Colonic mucosa (tissue), 4 donors: ENCODE data around the gene PSMG3. TPM values are rescaled to one million over a fixed set of nuclear protein-coding genes. Genes with fewer than 3 reads are reported as not detected.
"Not testable (repeated sequence)": the region's sequence is repeated elsewhere in the genome, so short reads cannot be mapped to it uniquely, and the experiment has no call there.

Experiments used
- DNase-seq: peaks from one replicate; pipeline ENCODE4 v3.0.0-alpha.2; 2020
- H3K27ac ChIP-seq: fragments of 200-600 bp; one replicate; pipeline ENCODE4 v1.8.0; 2021
- H3K27me3 ChIP-seq: fragments of 200-600 bp; one replicate; pipeline ENCODE4 v1.8.0; 2021
- H3K36me3 ChIP-seq: fragments of 200-600 bp; one replicate; pipeline ENCODE4 v1.8.0; 2021
- H3K4me1 ChIP-seq: fragments of 200-600 bp; one replicate; pipeline ENCODE4 v1.8.0; 2021; ENCODE audit warnings: mild to moderate bottlenecking
- H3K4me3 ChIP-seq: fragments of 200-600 bp; one replicate; pipeline ENCODE4 v1.8.0; 2021
- H3K9ac ChIP-seq, 2 donors: one replicate each; pipeline ENCODE4 v1.7.0; 2013; ENCODE audit warnings: control low read depth in 2 of 2, low read depth in 2 of 2, low read length in 2 of 2
- H3K9me3 ChIP-seq: fragments of 200-600 bp; one replicate; pipeline ENCODE4 v1.8.0; 2021
- CTCF ChIP-seq: fragments of 200-600 bp; IDR thresholded peaks from one replicate; pipeline ENCODE4 v1.8.0; 2022; ENCODE audit warnings: antibody characterized with exemption, mild to moderate bottlenecking
- intact Hi-C: fragments of 100-400 bp; cut with DNase I; formaldehyde crosslinking; loops from one replicate; pipeline ENCODE4 v1.14.1; 2022
- total RNA-seq, 2 donors: library from RNA; stranded (reverse); fragmentation: NEBNext Ultra II Directional in 1 of 2; extraction: Animal tissue kit (Norgen Biotek cat#: 25700) in 1 of 2; gene quantifications; one replicate each; pipeline ENCODE4 v1.2.1, GENCODE V29; 2021
- donor health status: healthy.
- donor health status: DM: no; HTN: no; CAD: no.
- donor health status: DM: no; HTN: no; CAD: no.

Gene PSMG3
- total RNA-seq, 2 donors from 2014 or later = 28.7 to 45.8 TPM

- Histone ChIP-seq H3K4me3 (peak overlapping the region; percentile 16), H3K9me3 (no peaks in the 10 kb centered on the region), H3K27me3 (no peaks in the 10 kb centered on the region), H3K9ac (peak overlapping the region; percentile 38 to 53), H3K27ac (peak overlapping the region; percentile 18), H3K4me1 (no peaks in the 10 kb centered on the region), H3K36me3 (no peaks in the 10 kb centered on the region)
- no peak for TF ChIP-seq CTCF
- intact Hi-C loops = no loop called here
- peak; percentile 77 for DNase-seq
Observed at GRCh38 chr7:1523844-1524243, 46.0 kb downstream of the PSMG3 start.

- H3K27ac ChIP-seq = peak overlapping the region; percentile 18
- H3K36me3 ChIP-seq = no peaks in the 10 kb centered on the region
Observed at GRCh38 chr7:1523208-1523607, 46.6 kb downstream of the PSMG3 start.

GRCh38 chr7:1521456-1521855 is 48.4 kb downstream of the PSMG3 start:
- no peaks in the 10 kb centered on the region for H3K9me3 ChIP-seq
- H3K27me3 ChIP-seq = no peaks in the 10 kb centered on the region
- no peak overlapping the region for H3K4me3 ChIP-seq
- no peak for DNase-seq
- no peak overlapping the region for H3K9ac ChIP-seq
- no peak overlapping the region for H3K27ac ChIP-seq
- intact Hi-C loops = no loop called here
- no peak for TF ChIP-seq CTCF
- no peaks in the 10 kb centered on the region for H3K36me3 ChIP-seq
- no peaks in the 10 kb centered on the region for H3K4me1 ChIP-seq

More at GRCh38 chr7:1523208-1523607, 46.6 kb downstream of the PSMG3 start:
- DNase-seq = peak; percentile 84
- intact Hi-C loops = no loop called here
- H3K9ac ChIP-seq = peak overlapping the region; percentile 38 to 53
- H3K9me3 ChIP-seq = no peaks in the 10 kb centered on the region
- TF ChIP-seq CTCF = no peak
- no peaks in the 10 kb centered on the region for H3K4me1 ChIP-seq
- peak overlapping the region; percentile 16 for H3K4me3 ChIP-seq
- no peaks in the 10 kb centered on the region for H3K27me3 ChIP-seq

GRCh38 chr7:1520539-1521234 is 49.1 kb downstream of the PSMG3 start:
- intact Hi-C loops = no loop called here
- no peak overlapping the region for H3K27ac ChIP-seq
- no peaks in the 10 kb centered on the region for H3K4me1 ChIP-seq
- TF ChIP-seq CTCF = no peak
- DNase-seq = no peak
- no peak overlapping the region for H3K9ac ChIP-seq
- H3K27me3 ChIP-seq = no peaks in the 10 kb centered on the region
- H3K9me3 ChIP-seq = no peaks in the 10 kb centered on the region
- H3K36me3 ChIP-seq = no peaks in the 10 kb centered on the region
- no peak overlapping the region for H3K4me3 ChIP-seq

- H3K36me3 ChIP-seq, H3K9ac ChIP-seq, intact Hi-C loops, H3K4me1 ChIP-seq, H3K27me3 ChIP-seq, DNase-seq, H3K27ac ChIP-seq, H3K9me3 ChIP-seq, H3K4me3 ChIP-seq: not testable (repeated sequence)
Observed at GRCh38 chr7:1519322-1519922, 50.4 kb downstream of the PSMG3 start.

Other genes with a start within 250 kb of the PSMG3 start
- gene MICALL2, start 110.6 kb downstream of the PSMG3 start, total RNA-seq = 100 to 1,000 TPM in 1 of 2 donors, 10 to 100 TPM in 1; 62.8 to 117 TPM
- 100 to 1,000 TPM in 1 of 2 donors, 10 to 100 TPM in 1; 61.0 to 141 TPM for gene INTS1, start 65.6 kb downstream of the PSMG3 start, total RNA-seq
- 10 to 100 TPM; 30.7 to 42.4 TPM for gene MAFK, start 39.3 kb downstream of the PSMG3 start, total RNA-seq
- gene TMEM184A, start 13.8 kb downstream of the PSMG3 start, total RNA-seq = 10 to 100 TPM; 35.8 to 54.3 TPM
- gene ELFN1, start 100.2 kb upstream of the PSMG3 start, total RNA-seq = under 1 TPM; 0.12 to 0.40 TPM